Naive thymus-derived CD8-positive, alpha-beta T cell (primary cell): ENCODE data around the gene FHL2. TPM values are rescaled to one million over a fixed set of nuclear protein-coding genes. Genes with fewer than 3 reads are reported as not detected.

ENCODE experiments used
- ATAC-seq, 2 donors: fragments of 150-1000 bp; cut with Tn5 transposase in 1 of 2; sonication (Bioruptor Pico), chemical (Tn5 transposase) in 1 of 2; 1 replicate in 1 of 2; 2 replicates in 1 of 2; pipeline ENCODE4 v1.10.0; 2021; ENCODE audit warnings: mild to moderate bottlenecking in 2 of 2, moderate library complexity in 2 of 2
- POLR2A ChIA-PET: fragments of 350-600 bp; sonication (Branson Sonifier 250); formaldehyde crosslinking; loops from one replicate; lab custom pipeline; 2021; ENCODE audit warnings: antibody characterized with exemption; lab: Charles Lee
- DNase-seq, 10 donors: peaks; one replicate each; pipeline versions ENCODE4 v3.0.0 to v3.0.0-alpha.2; 2020 to 2022
- H3K27ac Mint-ChIP-seq, 10 donors: one replicate each; pipeline ENCODE4 v1.8.0; 2020 to 2022; ENCODE audit warnings: mild to moderate bottlenecking in 10 of 10, mixed read lengths in 10 of 10, moderate library complexity in 4 of 10, inconsistent platforms in 1 of 10
- H3K27me3 Mint-ChIP-seq, 5 donors: one replicate each; pipeline ENCODE4 v1.8.0; 2021 to 2022; ENCODE audit warnings: mixed read lengths in 5 of 5
- H3K36me3 Mint-ChIP-seq, 3 donors: one replicate each; pipeline ENCODE4 v1.8.0; 2020 to 2022; ENCODE audit warnings: mixed read lengths in 3 of 3, mild to moderate bottlenecking in 2 of 3, inconsistent platforms in 1 of 3
- H3K4me1 Mint-ChIP-seq, 4 donors: one replicate each; pipeline ENCODE4 v1.8.0; 2021 to 2022; ENCODE audit warnings: mixed read lengths in 4 of 4
- H3K4me3 Mint-ChIP-seq, 10 donors: one replicate each; pipeline ENCODE4 v1.8.0; 2020 to 2022; ENCODE audit warnings: mild to moderate bottlenecking in 10 of 10, mixed read lengths in 10 of 10, moderate library complexity in 6 of 10, inconsistent platforms in 1 of 10
- H3K9me3 Mint-ChIP-seq, 9 donors: one replicate each; pipeline ENCODE4 v1.8.0; 2020 to 2022; ENCODE audit warnings: mixed read lengths in 9 of 9, mild to moderate bottlenecking in 3 of 9, inconsistent platforms in 1 of 9, moderate library complexity in 1 of 9
- polyA plus RNA-seq, 3 donors: library from polyadenylated mRNA; unstranded; fragments of 300-500 nt; fragmentation: Illumina TruSeq; gene quantifications; one replicate each; pipeline ENCODE4 v1.2.3, GENCODE V29; 2021
- total RNA-seq, 8 experiments: library from RNA in 2 of 8; stranded (reverse) in 2 of 8; gene quantifications; one replicate each; pipeline ENCODE4 v1.2.3 and lab custom pipeline; 2021 to 2026

Gene FHL2
- total and polyA plus RNA-seq, 5 experiments from 2014 or later, result 2.0 to 2.8 (median 2.6) TPM; not detected in 2

DNA sequence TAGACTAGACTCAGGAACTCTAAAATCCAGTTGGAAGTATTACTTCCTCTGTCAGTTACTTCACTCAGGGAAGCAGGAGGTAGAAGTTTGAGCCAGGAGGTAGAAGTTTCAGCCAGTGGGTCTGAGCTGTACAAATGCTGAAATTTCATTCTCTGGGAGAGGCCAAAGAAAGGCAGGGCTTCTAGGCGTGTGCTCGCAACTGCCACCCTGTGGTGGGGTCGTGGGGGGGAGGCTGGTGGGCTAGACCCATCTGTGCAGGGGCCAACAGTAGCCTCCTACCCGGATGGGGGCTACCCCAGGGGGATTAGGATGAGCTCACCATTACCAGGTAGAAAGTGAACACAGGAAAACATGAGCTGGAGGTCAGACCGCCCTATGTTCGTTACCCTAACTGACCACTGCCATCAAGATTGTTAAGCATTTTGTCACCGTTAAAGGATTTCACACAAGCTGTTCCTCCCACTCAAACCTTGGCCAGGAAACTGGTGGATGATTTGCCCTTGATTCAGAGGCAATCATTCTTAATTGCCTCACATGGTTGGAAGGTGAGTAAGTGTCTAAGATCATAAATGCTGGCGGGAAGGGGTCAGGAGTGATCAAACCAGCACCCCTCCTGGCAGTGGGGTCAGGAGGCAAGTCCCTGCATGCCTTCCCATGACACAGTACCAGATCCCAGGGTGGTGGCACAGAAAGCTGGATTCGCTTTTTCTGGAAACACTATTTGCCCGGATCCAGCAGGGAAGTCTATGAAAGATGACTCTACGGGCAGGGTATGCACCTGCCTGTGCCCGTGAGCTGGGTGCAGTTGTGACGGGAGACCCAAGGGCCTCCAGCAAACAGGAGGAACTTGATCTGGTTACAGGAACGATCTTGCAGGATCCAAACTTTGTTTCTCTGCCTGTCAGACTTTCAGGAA is 5.2 kb upstream of the FHL2 start:
- POLR2A ChIA-PET, result no interaction called here
- peak overlapping the region in 1 of 10 donors; percentile 7 for H3K27ac Mint-ChIP-seq
- no peaks in the 10 kb centered on the region for H3K36me3 Mint-ChIP-seq
- DNase-seq (no peak), ATAC-seq (no peak)
- peaks cover 0 to 9% (median 3%) of the 10 kb centered on the region in 4 donors for H3K4me1 Mint-ChIP-seq
- peaks cover 7 to 16% (median 14%) of the 10 kb centered on the region in 5 donors for H3K27me3 Mint-ChIP-seq
- no peak overlapping the region for H3K4me3 Mint-ChIP-seq
- H3K9me3 Mint-ChIP-seq, result no peaks in the 10 kb centered on the region

DNA sequence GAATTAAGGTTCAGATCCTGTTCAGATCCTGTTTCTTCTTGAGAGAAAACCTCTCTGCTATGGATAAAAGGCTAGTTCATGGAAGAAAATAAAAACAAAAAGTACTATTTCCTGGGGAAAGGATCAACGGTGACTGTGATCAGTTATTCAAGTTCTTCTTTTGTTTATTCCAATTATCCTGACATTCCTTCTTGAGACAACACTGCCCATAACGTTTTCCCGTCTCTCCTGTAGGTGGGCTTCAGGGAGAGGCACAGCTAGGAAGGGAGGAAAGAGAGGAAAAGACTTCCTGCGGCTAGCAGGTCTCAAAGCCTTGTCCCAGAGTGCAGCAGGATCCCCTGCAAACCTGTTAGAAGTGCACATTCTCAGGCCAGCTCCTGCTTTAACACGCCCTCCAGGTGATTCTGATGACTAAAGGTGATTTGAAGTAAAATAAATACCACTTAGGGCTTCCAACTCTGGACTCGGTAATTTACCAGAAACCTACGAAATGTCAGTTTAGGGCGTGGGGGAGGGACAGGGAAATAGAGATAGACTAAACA is 4.5 kb upstream of the FHL2 start:
- Mint-ChIP-seq H3K27me3 (peaks cover 0 to 13% (median 9%) of the 10 kb centered on the region in 5 donors), H3K4me1 (peaks cover 2 to 9% (median 4%) of the 10 kb centered on the region in 4 donors), H3K27ac (peak overlapping the region in 2 of 10 donors; percentile 7 to 45), H3K36me3 (no peaks in the 10 kb centered on the region), H3K4me3 (no peak overlapping the region), H3K9me3 (no peaks in the 10 kb centered on the region)
- no peak for DNase-seq
- ATAC-seq, result no peak
- POLR2A ChIA-PET, result no interaction called here

DNA sequence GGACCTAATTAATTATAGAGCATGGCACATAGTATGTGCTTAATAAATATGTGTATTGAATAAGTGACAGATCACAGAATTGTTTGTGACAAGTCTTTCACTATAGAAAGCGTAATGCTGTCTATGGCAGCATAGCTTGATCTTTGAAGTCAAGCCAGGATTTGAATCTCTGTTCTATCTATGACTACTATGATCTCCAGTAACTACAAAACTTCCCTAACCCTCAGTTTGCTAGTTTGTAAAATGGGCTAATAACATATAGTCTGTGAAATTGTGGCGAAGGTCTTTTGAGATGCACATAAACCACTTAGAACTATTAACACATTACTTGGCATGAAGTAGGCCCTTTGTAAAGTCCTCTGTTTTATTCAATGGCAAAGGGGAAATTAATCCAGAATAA is 4.0 kb upstream of the FHL2 start:
- POLR2A ChIA-PET, result no interaction called here
- DNase-seq, result no peak
- peaks cover 0 to 17% (median 9%) of the 10 kb centered on the region in 5 donors for H3K27me3 Mint-ChIP-seq
- no peaks in the 10 kb centered on the region for H3K36me3 Mint-ChIP-seq
- no peak overlapping the region for H3K27ac Mint-ChIP-seq
- ATAC-seq, result no peak
- H3K9me3 Mint-ChIP-seq, result no peaks in the 10 kb centered on the region
- no peak overlapping the region for H3K4me3 Mint-ChIP-seq
- peaks cover 2 to 13% (median 8%) of the 10 kb centered on the region in 4 donors for H3K4me1 Mint-ChIP-seq

DNA sequence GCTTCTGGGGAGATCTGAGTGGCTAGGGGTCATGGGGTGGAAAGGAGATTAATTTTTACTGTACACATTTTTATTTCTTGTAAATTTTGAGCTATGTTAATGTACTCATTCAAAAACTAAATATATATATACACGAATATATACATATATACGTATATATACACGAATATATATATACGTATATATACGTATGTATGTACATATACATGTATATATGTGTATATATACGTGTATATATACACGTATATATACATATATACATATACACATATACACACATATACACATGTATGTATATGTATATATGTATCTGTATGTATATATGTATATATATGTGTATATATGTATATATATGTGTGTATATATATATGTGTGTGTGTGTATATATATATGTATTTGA is 3.0 kb upstream of the FHL2 start:
- DNase-seq, result no peak
- H3K4me1 Mint-ChIP-seq, result peaks cover 2 to 13% (median 8%) of the 10 kb centered on the region in 4 donors

DNA sequence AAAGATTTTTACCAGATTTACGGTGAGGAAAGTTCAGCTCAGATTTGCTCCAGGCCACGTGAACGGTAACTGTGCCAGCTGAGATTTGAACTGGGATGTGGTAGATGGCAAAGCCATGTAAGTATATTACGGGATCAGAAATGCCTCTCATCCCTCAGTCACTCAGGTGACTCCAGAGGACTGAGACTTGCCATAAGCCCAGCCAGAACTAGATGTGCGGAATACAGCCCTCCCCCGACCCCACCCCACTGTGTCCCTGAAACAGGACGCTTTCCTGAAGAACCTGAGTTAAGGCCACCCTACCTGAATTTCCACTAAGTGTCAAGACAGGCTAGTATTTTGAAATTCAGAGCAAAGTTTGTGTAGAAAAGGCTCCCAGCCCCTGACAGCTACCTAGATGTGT is 1.3 kb upstream of the FHL2 start:
- H3K9me3 Mint-ChIP-seq, result no peaks in the 10 kb centered on the region
- H3K27me3 Mint-ChIP-seq, result peaks cover 0 to 27% (median 9%) of the 10 kb centered on the region in 5 donors
- POLR2A ChIA-PET, result no interaction called here

More for the DNA sequence above, 3.0 kb upstream of the FHL2 start:
- Mint-ChIP-seq H3K9me3 (no peaks in the 10 kb centered on the region), H3K36me3 (no peaks in the 10 kb centered on the region), H3K27ac (no peak overlapping the region), H3K4me3 (no peak overlapping the region), H3K27me3 (peaks cover 0 to 24% (median 9%) of the 10 kb centered on the region in 5 donors)
- POLR2A ChIA-PET, result no interaction called here
- no peak for ATAC-seq

DNA sequence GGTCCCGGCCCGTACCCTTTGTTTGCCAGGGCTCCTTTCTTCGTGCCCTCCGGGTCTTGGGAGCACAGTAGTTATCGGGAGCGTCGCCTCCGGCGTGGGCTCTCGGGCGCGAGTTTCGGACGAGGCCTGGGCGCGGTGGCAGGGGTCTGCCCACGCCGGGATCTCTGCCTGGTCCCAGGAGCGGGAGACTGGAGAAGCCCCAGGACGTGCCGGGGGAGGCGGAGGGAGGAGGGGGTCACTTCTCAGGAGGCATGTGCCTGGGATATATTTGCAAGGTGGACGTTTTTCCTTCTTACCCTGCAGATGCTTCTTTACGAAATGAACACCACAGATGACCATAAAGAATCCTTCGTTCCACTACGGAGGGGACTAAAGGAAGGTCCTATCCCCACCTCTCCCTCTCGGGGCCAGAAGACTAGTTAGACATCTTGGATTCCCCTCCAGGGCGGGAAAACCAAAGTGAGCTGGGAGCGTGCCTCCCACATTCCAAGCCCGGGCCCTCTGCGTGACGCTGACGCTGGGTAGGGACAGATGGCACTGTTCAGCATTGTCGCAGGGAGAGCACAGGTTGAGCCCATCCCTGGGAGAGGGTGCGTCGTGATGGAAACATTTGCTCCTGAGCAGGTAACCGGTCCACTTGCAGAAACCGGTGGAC is 483 bp upstream of the FHL2 start:
- no peaks in the 10 kb centered on the region for H3K36me3 Mint-ChIP-seq
- DNase-seq (no peak), ATAC-seq (no peak)
- POLR2A ChIA-PET, result interaction anchor here (0.7 to 1.2 kb wide), 2 partner anchors 62 kb away, joined by 6 to 11 read pairs; partner anchors contain the start of gene C2orf49
- peaks cover 2 to 13% (median 8%) of the 10 kb centered on the region in 4 donors for H3K4me1 Mint-ChIP-seq
- peaks cover 0 to 26% (median 9%) of the 10 kb centered on the region in 5 donors for H3K27me3 Mint-ChIP-seq
- peak overlapping the region; percentile 21 to 92 (median 70) for H3K4me3 Mint-ChIP-seq
- no peaks in the 10 kb centered on the region for H3K9me3 Mint-ChIP-seq
- H3K27ac Mint-ChIP-seq, result peak overlapping the region in 2 of 10 donors; percentile 27 to 44

More for the DNA sequence above, 1.3 kb upstream of the FHL2 start:
- H3K27ac Mint-ChIP-seq, result peak overlapping the region in 1 of 10 donors; percentile 20
- peak overlapping the region in 9 of 10 donors; percentile 49 to 85 (median 62) for H3K4me3 Mint-ChIP-seq
- ATAC-seq (no peak), DNase-seq (no peak)
- H3K4me1 Mint-ChIP-seq, result peaks cover 2 to 13% (median 8%) of the 10 kb centered on the region in 4 donors
- no peaks in the 10 kb centered on the region for H3K36me3 Mint-ChIP-seq

DNA sequence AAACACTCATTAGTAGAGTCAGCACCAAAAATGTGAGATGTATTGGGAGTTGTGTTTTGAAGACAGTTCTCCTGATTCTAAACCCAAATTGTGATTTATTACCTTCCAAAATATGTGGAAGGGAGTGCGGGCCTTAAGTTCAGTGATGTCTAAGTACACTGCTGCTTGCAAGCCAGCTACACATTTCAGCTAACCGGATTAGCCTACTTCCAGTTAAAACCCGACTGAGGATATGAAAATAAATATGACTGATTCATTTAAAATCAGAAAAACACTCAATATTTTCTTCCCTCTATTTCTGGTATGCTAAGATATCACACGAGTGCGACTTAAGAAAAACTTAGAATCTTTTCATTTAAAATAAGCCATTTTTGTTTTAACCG is 907 bp downstream of the FHL2 start:
- POLR2A ChIA-PET, result interaction anchor here (1.2 kb wide), 1 partner anchor 60 kb away, joined by 6 read pairs; the partner anchor contains the start of gene C2orf49
- H3K4me3 Mint-ChIP-seq, result peak overlapping the region; percentile 82 to 94 (median 90)
- H3K36me3 Mint-ChIP-seq, result no peaks in the 10 kb centered on the region
- H3K9me3 Mint-ChIP-seq, result no peaks in the 10 kb centered on the region
- peaks cover 2 to 13% (median 8%) of the 10 kb centered on the region in 4 donors for H3K4me1 Mint-ChIP-seq
- peaks cover 0 to 27% (median 9%) of the 10 kb centered on the region in 5 donors for H3K27me3 Mint-ChIP-seq
- no peak for DNase-seq
- ATAC-seq, result no peak
- peak overlapping the region in 7 of 10 donors; percentile 22 to 85 (median 63) for H3K27ac Mint-ChIP-seq

DNA sequence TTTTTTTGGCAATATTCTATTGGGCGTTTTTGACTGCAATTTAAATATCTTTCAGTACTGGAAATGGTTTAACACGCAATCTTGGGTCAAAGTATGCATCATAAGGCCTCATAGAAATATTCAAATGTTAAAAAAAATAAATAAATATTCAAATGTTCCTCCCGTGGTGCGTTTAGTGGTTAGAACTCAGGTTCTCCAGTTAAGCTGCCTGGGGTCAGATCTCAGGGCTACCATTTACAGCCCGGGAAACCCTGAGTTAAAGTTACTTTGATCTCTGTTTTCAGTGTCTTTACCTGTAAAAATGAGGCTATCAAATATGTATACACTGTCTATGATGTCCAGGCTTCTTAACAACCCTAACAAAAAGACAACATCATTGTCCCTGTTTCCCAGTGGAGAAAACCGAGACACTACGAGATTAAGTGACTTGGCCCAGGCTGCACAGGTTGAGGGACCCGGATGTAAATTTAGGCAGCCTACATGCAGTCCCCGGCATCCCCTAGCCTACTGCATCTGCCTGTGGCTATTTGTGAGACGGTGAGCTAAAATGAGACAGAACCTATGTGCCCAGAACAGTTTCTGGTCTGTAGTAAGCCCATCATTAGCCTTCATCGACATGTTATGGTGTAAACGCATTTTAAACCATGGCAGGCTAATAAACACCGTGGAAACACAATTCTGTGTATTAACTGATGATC is 1.7 kb downstream of the FHL2 start:
- Mint-ChIP-seq H3K9me3 (no peaks in the 10 kb centered on the region), H3K27ac (peak overlapping the region in 1 of 10 donors; percentile 41), H3K36me3 (no peaks in the 10 kb centered on the region), H3K4me3 (peak overlapping the region in 6 of 10 donors; percentile 12 to 94 (median 22)), H3K4me1 (peaks cover 2 to 13% (median 8%) of the 10 kb centered on the region in 4 donors), H3K27me3 (peaks cover 0 to 27% (median 9%) of the 10 kb centered on the region in 5 donors)
- POLR2A ChIA-PET, result no interaction called here
- ATAC-seq, result no peak
- no peak for DNase-seq

DNA sequence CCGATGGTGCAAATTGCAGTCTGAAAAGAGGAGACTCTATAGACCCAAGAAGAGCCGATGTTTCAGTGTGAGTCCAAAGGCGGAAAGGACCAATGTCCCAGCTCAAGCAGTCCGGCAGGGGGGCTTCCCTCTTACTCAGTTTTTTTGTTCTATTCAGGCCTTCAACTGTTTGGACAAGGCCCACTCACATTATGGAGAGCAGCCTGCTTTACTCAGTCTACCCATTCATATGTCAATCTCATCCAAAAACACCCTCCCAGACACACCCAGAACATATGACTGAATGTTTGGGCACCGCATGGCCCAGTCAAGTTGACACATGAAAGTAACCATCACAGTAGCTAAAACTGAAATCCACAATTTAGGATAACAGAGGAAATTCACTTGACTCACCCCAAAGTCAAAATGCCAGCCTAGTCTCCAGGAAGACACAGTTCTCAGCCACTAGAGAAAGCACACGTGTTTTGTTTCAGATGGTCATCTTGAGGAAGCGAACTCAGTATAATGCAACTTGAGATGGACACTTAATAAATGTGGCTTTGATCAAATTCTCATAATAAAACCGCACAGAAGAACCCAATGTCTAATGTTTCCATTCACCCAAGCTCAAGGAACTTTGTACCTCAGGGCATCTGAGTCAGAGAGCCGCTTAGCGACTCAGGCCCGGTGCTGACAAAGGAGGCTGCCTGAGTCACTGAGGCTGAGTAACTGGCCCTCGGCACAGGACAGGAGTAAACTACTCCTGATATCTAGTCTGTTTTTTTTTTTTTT is 2.4 kb downstream of the FHL2 start:
- no peaks in the 10 kb centered on the region for H3K36me3 Mint-ChIP-seq
- peaks cover 2 to 13% (median 8%) of the 10 kb centered on the region in 4 donors for H3K4me1 Mint-ChIP-seq
- peak overlapping the region in 1 of 10 donors; percentile 8 for H3K4me3 Mint-ChIP-seq
- ATAC-seq, result no peak
- no peak overlapping the region for H3K27ac Mint-ChIP-seq
- DNase-seq, result no peak
- H3K9me3 Mint-ChIP-seq, result no peaks in the 10 kb centered on the region
- H3K27me3 Mint-ChIP-seq, result peaks cover 0 to 25% (median 7%) of the 10 kb centered on the region in 5 donors
- POLR2A ChIA-PET, result no interaction called here

DNA sequence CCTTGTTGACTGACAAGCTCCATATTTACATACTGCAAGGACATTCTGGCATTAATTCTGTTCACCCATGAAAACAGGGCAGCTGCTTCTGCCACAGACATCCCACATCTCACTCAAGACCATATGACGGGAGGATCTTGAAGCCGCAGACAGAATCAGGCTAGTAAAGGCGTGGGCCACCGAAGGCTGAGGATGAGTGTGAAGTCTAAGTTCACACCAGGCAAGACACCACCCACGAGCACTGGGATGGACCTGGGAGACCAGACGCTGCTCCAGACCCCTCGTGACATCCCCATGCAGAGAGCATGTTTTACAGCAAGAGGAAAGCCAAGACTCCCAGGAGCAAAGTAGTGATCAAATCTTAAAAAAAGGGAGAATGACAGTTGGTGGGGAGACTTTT is 3.2 kb downstream of the FHL2 start:
- Mint-ChIP-seq H3K4me1 (peaks cover 2 to 13% (median 8%) of the 10 kb centered on the region in 4 donors), H3K27me3 (peaks cover 0 to 24% (median 6%) of the 10 kb centered on the region in 5 donors), H3K4me3 (peak overlapping the region in 1 of 10 donors; percentile 20), H3K27ac (no peak overlapping the region), H3K9me3 (no peaks in the 10 kb centered on the region), H3K36me3 (no peaks in the 10 kb centered on the region)
- DNase-seq, result no peak
- no peak for ATAC-seq
- POLR2A ChIA-PET, result no interaction called here

DNA sequence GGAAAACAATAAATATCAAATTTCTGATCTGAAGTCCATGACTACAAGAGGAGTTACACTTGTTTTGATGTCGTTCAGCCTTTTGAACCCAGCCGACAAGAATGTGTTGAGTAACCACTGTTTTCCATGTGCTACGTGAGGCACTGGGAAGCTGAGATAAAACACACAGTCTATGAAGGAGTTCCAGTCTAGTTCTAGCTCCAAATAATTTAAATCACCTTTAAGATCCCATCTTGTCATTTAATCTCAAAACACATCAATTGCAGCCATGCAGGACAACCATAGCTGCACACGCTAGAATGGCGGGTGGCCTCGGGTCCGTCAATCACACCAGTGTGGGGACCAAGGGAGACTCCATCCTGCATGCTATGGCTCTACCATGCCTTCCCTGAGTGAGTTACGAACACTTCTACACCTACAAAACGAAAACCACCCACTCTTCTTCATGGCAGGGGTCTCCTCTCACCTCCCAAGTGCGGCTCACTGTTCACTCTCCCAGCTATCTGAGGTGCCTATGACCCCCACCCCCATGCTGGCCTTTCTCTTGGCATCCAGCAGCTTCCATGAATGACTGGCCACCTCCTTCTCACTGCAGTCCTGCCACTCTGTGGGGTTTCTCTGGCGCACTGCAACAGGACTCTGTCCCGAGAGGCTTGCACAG is 3.8 kb downstream of the FHL2 start:
- ATAC-seq (no peak), DNase-seq (no peak)
- peaks cover 2 to 13% (median 8%) of the 10 kb centered on the region in 4 donors for H3K4me1 Mint-ChIP-seq
- no peaks in the 10 kb centered on the region for H3K9me3 Mint-ChIP-seq
- H3K4me3 Mint-ChIP-seq, result no peak overlapping the region
- H3K36me3 Mint-ChIP-seq, result no peaks in the 10 kb centered on the region
- peaks cover 0 to 23% (median 6%) of the 10 kb centered on the region in 5 donors for H3K27me3 Mint-ChIP-seq
- POLR2A ChIA-PET, result no interaction called here
- no peak overlapping the region for H3K27ac Mint-ChIP-seq
